OCI-LY7 (cell line): ENCODE results near the gene GPRIN3.

ENCODE experiments used
- EZH2phosphoT487 ChIP-seq: fragments of 200-600 bp; sonication (generic); IDR thresholded peaks from 2 replicates; pipeline ENCODE4 v1.6.1; 2018; ENCODE audit warnings: low read depth, borderline replicate concordance, mild to moderate bottlenecking, mixed run types, antibody characterized with exemption, low read length, moderate library complexity, mixed read lengths
- TF ChIP-seq, protein P1 (sequence below): fragments of 200-600 bp; sonication (generic); conservative IDR thresholded peaks from 2 replicates; pipeline ENCODE4 v1.5.1; 2014; ENCODE audit warnings: mild to moderate bottlenecking, antibody characterized with exemption, low read length, moderate library complexity, mixed read lengths

GRCh38 chr4:89218587-89218986, 89.0 kb downstream of the GPRIN3 start:
- TF ChIP-seq EZH2phosphoT487: no peak
- TF ChIP-seq, protein P1, sequence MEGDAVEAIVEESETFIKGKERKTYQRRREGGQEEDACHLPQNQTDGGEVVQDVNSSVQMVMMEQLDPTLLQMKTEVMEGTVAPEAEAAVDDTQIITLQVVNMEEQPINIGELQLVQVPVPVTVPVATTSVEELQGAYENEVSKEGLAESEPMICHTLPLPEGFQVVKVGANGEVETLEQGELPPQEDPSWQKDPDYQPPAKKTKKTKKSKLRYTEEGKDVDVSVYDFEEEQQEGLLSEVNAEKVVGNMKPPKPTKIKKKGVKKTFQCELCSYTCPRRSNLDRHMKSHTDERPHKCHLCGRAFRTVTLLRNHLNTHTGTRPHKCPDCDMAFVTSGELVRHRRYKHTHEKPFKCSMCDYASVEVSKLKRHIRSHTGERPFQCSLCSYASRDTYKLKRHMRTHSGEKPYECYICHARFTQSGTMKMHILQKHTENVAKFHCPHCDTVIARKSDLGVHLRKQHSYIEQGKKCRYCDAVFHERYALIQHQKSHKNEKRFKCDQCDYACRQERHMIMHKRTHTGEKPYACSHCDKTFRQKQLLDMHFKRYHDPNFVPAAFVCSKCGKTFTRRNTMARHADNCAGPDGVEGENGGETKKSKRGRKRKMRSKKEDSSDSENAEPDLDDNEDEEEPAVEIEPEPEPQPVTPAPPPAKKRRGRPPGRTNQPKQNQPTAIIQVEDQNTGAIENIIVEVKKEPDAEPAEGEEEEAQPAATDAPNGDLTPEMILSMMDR: no peak
